Right ventricle myocardium superior (tissue), 1 donor: Measurements from ENCODE around the gene ZNF488. TPM values are rescaled to one million over a fixed set of nuclear protein-coding genes. Genes with fewer than 3 reads are reported as not detected.
A peak's percentile ranks its signal among the peaks of the same experiment; 100 is the strongest.

Source experiments
- ATAC-seq: fragments of 200-7000 bp; cut with Tn5 transposase; one replicate; pipeline ENCODE4 v1.9.1; 2020; ENCODE audit warnings: mild to moderate bottlenecking; ENCODE audit not compliant: poor library complexity
- DNase-seq: peaks from one replicate; pipeline ENCODE4 v3.0.0-alpha.2; 2020
- intact Hi-C: fragments of 100-400 bp; cut with DNase I; formaldehyde crosslinking; loops from one replicate; pipeline ENCODE4 v1.11.2; 2022
- total RNA-seq: library from RNA; stranded (reverse); fragmentation: NEBNext Ultra II Directional; extraction: Animal tissue kit (Norgen Biotek cat#: 25700); gene quantifications from one replicate; pipeline ENCODE4 v1.2.1, GENCODE V29; 2021
- donor health status: DM: no; HTN: yes; CAD: no; lungs with severe emphysema.

The ZNF488 gene
- total RNA-seq, 1 donor from 2014 or later, result not detected

DNA sequence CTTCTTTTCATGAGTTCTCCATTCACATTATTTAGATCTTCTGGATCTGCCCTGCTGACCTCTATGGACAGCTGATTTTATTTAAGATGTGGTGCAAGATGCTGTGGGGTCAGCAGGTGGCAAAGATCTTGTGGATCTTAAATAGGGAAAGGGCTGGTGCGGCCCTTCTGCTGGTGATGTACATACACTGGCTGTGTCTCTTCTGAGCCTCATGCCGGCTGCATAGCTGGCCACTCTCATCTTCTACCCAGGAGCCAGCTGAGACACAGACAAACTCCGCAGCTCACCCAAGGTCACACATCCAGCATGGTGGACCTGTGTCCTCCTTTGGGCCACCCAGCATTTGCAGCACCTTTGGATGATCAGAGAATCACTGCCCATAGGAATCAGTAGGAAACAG, 26.2 kb downstream of the ZNF488 start:
- ATAC-seq, result no peak
- intact Hi-C loops, result no loop called here
- DNase-seq, result no peak

- intact Hi-C loops, result no loop called here
- DNase-seq (no peak), ATAC-seq (no peak)
Observed at GRCh38 chr10:47357131-47357582, 26.9 kb downstream of the ZNF488 start.

DNA sequence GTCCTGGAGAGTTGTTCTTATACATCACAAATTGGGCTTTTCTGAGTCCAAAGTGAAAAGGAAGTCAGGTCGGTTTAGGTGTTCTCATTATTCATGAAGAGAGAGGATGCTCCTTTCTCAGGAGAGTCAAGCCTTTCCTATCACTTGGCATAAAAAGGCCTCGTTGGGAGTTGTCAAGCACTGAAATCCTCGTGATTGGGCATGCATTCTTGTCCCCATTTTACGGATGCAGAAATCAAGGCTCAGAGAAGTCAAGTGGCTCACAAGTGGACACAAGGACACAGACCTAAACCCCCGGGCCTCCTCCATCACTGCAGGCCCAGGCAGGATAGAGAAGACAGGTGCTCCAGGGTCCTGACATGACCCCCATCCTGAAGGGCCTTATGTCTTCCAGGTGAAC, 27.4 kb downstream of the ZNF488 start:
- intact Hi-C loops, result no loop called here
- DNase-seq (no peak), ATAC-seq (no peak)

- intact Hi-C loops, result no loop called here
Observed at GRCh38 chr10:47354900-47355299, 29.2 kb downstream of the ZNF488 start.

DNA sequence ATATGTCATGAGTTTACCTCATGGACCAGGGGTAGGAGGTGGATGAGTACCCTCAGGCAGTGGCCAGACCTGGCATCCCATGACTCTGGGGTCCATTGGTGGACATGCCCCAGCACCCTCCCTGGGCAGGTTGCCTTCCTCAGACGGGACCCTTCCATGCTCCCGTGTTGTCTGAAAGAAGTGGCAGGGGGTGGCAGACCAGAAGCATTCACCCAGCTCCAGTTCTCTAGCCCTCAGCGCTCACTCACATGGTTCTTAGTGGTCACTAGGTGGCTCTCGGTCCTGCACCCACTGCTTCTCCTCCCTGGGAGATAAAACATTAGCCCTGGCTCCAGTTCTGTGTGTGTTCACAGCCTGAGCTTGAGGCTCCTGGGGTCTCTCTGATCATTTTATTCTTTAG, 29.9 kb downstream of the ZNF488 start:
- no peak for ATAC-seq
- no peak for DNase-seq
- intact Hi-C loops, result no loop called here

More at GRCh38 chr10:47354900-47355299, 29.2 kb downstream of the ZNF488 start:
- ATAC-seq, result no peak
- DNase-seq, result no peak

DNA sequence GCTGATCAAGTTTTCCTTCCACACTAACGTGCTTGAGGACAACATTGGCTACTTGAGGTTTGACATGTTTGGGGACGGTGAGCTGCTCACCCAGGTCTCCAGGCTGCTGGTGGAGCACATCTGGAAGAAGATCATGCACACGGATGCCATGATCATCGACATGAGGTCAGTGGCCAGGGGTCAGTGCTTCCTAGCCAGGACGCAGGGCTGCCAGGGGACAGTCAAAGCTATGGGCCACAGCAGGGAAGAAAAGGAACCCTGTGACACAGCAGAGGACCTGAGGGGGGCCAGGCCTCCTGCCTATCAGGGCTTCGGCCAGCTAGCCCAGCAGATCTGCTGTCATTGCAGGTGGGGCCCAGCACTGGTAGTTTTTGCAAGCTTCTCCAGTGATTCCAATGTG, 30.7 kb downstream of the ZNF488 start:
- ATAC-seq (no peak), DNase-seq (no peak)
- intact Hi-C loops, result no loop called here

DNA sequence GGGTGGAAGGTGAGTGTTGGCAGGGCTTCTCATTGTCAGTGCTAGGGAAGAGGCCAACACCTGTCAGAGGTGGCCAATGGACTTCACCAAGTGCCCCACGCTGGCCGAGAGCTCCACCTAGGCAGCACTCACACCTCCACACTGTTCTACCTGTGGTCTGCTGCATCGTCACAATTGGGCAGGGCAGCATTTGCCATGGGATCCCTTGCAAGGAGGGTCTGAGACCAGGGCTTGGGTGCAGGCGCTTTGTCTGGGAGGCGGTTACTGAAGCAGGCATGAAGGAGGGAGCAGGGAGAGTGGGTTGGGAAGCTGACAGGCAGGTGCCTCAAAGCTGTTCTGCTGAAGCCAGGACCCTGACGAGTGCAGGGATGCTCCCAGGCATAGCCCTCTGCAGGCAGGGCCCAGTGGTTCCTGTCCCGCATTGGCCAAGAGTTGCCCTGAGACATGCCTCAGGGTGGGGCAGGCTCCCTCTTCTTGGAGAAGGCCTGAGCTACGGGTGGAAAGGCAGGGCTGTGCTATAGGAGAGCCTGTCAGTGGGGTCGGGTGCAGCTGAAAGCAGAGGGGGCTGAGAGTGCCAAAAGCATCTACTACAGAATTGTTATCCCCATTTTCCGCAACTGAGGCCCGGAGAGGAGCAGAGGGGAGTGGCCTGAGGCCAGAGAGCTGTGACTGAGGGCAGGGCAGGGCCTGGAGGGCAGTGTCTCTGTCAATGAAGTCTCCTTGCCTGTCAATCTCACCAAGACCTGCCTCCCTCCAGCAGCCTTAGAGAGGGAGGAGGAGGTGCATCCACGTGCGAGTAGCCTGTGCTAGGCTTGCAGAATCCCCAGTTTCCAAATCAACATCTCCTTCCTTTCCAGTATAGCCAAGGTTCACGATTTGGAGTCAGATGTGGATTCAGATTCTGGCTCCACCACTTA, 31.9 kb downstream of the ZNF488 start:
- no peak for DNase-seq
- intact Hi-C loops, result no loop called here
- no peak for ATAC-seq

GRCh38 chr10:47350671-47351640, 33.1 kb downstream of the ZNF488 start:
- intact Hi-C loops, result no loop called here
- ATAC-seq, result no peak
- no peak for DNase-seq

- intact Hi-C loops, result no loop called here
- ATAC-seq (no peak), DNase-seq (no peak)
Observed at GRCh38 chr10:47349941-47350371, 34.1 kb downstream of the ZNF488 start.

DNA sequence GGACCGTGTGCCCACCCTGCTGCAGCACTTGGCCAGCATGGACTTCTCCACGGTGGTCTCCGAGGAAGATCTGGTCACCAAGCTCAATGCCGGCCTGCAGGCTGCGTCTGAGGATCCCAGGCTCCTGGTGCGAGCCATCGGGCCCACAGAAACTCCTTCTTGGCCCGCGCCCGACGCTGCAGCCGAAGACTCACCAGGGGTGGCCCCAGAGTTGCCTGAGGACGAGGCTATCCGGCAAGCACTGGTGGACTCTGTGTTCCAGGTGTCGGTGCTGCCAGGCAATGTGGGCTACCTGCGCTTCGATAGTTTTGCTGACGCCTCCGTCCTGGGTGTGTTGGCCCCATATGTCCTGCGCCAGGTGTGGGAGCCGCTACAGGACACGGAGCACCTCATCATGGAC, 34.6 kb downstream of the ZNF488 start:
- DNase-seq (no peak), ATAC-seq (no peak)
- intact Hi-C loops, result no loop called here

GRCh38 chr10:47348661-47349470, 35.2 kb downstream of the ZNF488 start:
- intact Hi-C loops, result no loop called here
- ATAC-seq (no peak), DNase-seq (no peak)

GRCh38 chr10:47348138-47348651, 35.9 kb downstream of the ZNF488 start, which contains the start of gene RBP3:
RBP3 (plus strand) TSS chr10:47348363; CDS start chr10:47348485, 122 bp downstream.
- ATAC-seq (no peak), DNase-seq (no peak)
- intact Hi-C loops, result no loop called here

DNA sequence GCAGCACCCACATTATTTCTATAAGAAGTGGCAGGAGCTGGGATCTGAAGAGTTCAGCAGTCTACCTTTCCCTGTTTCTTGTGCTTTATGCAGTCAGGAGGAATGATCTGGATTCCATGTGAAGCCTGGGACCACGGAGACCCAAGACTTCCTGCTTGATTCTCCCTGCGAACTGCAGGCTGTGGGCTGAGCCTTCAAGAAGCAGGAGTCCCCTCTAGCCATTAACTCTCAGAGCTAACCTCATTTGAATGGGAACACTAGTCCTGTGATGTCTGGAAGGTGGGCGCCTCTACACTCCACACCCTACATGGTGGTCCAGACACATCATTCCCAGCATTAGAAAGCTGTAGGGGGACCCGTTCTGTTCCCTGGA, 36.8 kb downstream of the ZNF488 start:
- ATAC-seq (no peak), DNase-seq (no peak)
- intact Hi-C loops, result no loop called here

DNA sequence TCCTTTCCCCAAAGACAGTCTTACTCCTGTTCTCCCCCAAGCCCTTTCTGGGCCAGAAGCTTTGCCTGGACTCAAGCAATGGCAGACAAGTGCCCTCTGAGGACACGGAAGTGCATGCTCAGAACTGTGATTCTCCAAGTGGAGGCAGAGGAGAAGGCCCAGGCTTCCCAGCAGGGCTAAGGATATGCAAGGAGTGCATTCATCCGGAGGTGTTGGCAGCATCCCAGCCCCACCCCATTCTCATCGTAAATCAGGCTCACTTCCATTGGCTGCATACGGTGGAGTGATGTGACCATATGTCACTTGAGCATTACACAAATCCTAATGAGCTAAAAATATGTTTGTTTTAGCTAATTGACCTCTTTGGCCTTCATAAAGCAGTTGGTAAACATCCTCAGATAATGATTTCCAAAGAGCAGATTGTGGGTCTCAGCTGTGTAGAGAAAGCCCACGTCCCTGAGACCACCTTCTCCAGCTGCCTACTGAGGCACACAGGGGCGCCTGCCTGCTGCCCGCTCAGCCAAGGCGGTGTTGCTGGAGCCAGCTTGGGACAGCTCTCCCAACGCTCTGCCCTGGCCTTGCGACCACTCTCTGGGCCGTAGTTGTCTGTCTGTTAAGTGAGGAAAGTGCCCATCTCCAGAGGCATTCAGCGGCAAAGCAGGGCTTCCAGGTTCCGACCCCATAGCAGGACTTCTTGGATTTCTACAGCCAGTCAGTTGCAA, 37.4 kb downstream of the ZNF488 start:
- ATAC-seq, result no peak
- no peak for DNase-seq
- intact Hi-C loops, result no loop called here

DNA sequence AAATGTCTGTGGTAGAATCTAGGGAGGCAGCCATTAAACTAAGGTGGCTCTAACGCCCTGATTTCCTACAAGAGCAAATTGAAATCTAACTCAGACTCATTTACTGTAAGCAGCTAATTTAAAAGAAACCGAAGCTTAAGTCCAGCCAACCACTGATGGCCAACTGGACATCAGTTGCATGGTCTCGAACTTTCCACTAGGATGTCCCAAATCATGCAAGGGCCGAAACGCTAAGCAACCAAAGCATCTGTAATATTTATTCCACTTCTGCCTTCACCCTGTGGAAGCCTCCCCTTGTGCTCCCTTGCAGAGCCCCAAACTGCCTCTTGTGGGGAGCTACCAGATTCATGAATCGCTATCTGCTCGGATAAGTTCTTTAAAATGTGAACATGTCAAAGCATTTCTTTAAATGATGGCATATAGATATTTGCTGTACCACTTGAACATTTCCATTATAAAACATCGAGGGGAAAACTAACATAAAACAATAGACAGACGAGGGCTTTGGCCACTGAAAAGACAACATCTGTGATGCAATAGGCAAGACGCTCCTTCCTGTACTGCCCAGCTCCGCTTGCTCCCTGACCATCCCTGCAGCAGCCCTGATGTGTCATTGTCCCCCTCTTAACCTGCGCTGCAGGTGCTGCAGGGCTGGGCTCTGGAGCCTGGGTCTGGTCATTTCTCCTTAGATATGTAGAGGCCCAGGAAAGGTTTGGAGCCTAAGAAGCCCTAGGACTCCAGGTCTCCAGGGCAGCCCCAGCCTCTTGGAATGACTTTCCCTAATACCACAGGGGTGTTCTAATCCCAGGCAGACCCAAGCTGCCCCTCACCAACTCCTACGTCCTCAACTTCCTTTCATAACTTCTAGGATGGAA, 38.9 kb downstream of the ZNF488 start:
- DNase-seq (no peak), ATAC-seq (no peak)
- intact Hi-C loops, result no loop called here

DNA sequence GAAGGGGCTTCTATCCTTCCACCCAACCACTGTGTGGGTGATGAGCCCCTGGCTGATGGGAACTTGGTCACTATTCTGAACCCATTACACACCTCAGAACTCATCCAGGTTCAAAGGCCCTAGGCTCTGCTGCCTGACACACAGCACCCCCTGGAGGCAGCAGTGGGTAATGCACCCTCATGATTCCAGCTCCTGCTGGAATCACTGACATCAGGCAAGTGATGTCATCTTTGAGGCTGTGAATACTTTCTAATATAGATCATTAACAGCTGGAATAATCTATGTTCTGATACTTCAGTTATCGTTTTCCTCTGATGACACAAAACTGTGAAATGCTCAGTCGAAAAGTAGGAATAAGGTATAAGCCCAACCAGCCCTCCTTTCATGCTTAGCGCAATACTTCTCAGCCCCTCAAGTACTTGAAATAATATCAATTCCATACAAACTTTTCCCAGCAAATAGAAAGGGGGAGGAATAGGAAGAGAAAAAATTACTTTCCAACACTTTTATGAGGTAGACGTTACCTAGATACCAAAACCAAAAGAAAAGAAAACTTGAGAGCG, 43.4 kb downstream of the ZNF488 start:
- DNase-seq, result peak; percentile 65
- intact Hi-C loops, result no loop called here
- peak; percentile 63 for ATAC-seq
